ENCODE results near the gene NKAIN2. TPM values are rescaled to one million over a fixed set of nuclear protein-coding genes. Genes with fewer than 3 reads are reported as not detected.

NKAIN2 gene
- total RNA-seq, 3 donors from 2014 or later: 0.48 to 1.8 TPM; not detected in 1

DNA sequence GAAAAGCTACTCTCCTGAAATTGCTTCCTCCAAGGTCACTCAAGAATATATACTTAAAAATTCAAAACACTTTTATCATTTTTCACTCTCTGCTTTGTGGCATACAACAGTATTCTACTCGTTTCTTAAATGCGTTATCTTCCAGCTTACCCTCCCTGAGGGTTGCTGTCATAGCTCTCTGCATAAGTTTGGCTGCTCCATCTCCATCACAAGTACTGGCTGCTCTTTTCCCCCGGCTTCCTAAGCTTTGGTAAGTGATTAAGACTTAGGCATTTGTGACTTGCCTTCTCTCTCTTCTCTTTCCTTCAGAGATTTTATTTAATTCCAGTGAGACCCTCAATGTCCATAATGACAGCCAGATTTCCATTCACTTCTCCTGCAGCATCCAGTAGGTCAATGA is 128.3 kb downstream of the NKAIN2 start:
- no peak for DNase-seq (ENCODE audit: low spot score in 2 of 2)

DNA sequence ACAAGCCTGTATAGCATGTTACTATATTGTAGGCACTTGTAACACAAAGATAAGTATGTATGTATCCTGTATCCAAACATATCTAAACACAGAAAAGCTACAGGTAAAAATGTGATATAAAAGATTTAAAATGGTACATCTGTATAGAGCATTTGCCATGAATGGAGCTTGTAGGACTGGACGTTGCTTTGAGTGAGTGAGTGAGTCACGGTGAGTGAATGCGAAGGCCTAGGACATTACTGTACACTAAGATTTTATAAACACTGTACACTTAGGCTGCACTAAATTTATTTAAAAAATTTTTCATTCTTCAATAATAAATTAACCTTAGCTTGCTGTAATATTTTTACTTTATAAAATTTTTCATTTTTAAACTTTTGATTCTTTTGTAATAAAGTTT is 136.9 kb downstream of the NKAIN2 start:
- TF ChIP-seq, protein P1, sequence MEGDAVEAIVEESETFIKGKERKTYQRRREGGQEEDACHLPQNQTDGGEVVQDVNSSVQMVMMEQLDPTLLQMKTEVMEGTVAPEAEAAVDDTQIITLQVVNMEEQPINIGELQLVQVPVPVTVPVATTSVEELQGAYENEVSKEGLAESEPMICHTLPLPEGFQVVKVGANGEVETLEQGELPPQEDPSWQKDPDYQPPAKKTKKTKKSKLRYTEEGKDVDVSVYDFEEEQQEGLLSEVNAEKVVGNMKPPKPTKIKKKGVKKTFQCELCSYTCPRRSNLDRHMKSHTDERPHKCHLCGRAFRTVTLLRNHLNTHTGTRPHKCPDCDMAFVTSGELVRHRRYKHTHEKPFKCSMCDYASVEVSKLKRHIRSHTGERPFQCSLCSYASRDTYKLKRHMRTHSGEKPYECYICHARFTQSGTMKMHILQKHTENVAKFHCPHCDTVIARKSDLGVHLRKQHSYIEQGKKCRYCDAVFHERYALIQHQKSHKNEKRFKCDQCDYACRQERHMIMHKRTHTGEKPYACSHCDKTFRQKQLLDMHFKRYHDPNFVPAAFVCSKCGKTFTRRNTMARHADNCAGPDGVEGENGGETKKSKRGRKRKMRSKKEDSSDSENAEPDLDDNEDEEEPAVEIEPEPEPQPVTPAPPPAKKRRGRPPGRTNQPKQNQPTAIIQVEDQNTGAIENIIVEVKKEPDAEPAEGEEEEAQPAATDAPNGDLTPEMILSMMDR (IDR thresholded peaks at IDR 0.05): no peak
- TF ChIP-seq POLR2A (IDR thresholded peaks at IDR 0.05) (no peak), POLR2AphosphoS5 (IDR thresholded peaks at IDR 0.05) (no peak)
- intact Hi-C loops (cut with DNase I; ENCODE audit: low total_unique reads): no loop called here
- no peak overlapping the region for H3K4me3 ChIP-seq

More for the DNA sequence above, 128.3 kb downstream of the NKAIN2 start:
- H3K27me3 ChIP-seq: no peaks in the 10 kb centered on the region
- H3K4me1 ChIP-seq: no peaks in the 10 kb centered on the region
- H3K9me3 ChIP-seq: no peaks in the 10 kb centered on the region
- no peaks in the 10 kb centered on the region for H3K36me3 ChIP-seq
- no peak for TF ChIP-seq POLR2A (IDR thresholded peaks at IDR 0.05)
- TF ChIP-seq, protein P1 (IDR thresholded peaks at IDR 0.05): no peak
- TF ChIP-seq POLR2AphosphoS5 (IDR thresholded peaks at IDR 0.05): no peak
- H3K4me3 ChIP-seq: no peak overlapping the region
- H3K27ac ChIP-seq: no peak overlapping the region
- intact Hi-C loops (cut with DNase I; ENCODE audit: low total_unique reads): no loop called here

DNA sequence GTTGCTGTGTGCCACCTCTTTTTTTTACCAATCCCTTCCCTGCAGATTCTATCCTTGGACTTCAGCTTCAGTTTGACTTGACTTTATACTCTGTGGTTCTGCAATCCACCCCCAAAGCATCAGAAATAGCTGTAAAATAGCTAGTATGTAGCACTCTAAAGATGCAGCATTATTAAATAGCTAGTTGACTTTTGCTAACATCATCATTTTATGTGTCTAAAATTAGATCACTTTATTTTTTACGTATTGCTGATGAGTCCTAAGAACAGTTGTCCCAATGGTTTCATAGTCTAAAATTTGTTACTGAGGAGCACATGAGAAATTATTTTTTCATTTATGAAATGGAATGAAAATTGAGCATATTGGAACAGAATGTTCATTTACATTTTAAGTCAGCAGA is 138.2 kb downstream of the NKAIN2 start:
- DNase-seq (ENCODE audit: low spot score in 2 of 2): no peak

More for the DNA sequence above, 136.9 kb downstream of the NKAIN2 start:
- no peaks in the 10 kb centered on the region for H3K36me3 ChIP-seq
- H3K9me3 ChIP-seq: no peaks in the 10 kb centered on the region
- no peak overlapping the region for H3K27ac ChIP-seq
- no peaks in the 10 kb centered on the region for H3K27me3 ChIP-seq
- no peak for DNase-seq (ENCODE audit: low spot score in 2 of 2)
- no peaks in the 10 kb centered on the region for H3K4me1 ChIP-seq

DNA sequence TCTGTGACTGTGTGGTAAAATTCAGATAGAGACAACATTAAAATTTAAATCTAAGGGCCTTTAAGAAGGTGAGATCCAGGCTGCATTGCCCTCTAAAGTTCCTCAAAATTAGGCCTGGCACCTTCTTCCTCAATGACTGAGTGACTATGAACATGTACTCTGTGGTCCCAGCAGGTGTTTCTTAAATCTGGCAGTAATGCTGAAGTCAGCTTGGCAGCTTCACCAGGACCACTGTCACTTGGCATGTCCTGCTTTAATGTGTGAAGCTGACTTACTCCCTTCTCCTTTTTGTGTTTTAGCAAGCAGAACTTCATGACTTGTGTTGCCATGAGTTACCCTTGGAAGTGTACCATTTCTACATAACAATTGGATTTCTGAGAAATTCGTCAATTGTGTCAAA is 141.7 kb downstream of the NKAIN2 start:
- TF ChIP-seq, protein P1 (IDR thresholded peaks at IDR 0.05): no peak
- no peak for DNase-seq (ENCODE audit: low spot score in 2 of 2)
- intact Hi-C loops (cut with DNase I; ENCODE audit: low total_unique reads): no loop called here
- peaks cover 0 to 8% of the 10 kb centered on the region in 2 donors for H3K9me3 ChIP-seq
- no peak overlapping the region for H3K27ac ChIP-seq
- H3K27me3 ChIP-seq: no peaks in the 10 kb centered on the region
- no peak overlapping the region for H3K4me3 ChIP-seq
- H3K4me1 ChIP-seq: no peaks in the 10 kb centered on the region
- H3K36me3 ChIP-seq: no peaks in the 10 kb centered on the region

More for the DNA sequence above, 138.2 kb downstream of the NKAIN2 start:
- Histone ChIP-seq H3K4me3 (no peak overlapping the region), H3K27me3 (no peaks in the 10 kb centered on the region), H3K27ac (no peak overlapping the region), H3K36me3 (no peaks in the 10 kb centered on the region), H3K9me3 (no peaks in the 10 kb centered on the region), H3K4me1 (no peaks in the 10 kb centered on the region)
- intact Hi-C loops (cut with DNase I; ENCODE audit: low total_unique reads): no loop called here
- no peak for TF ChIP-seq POLR2A (IDR thresholded peaks at IDR 0.05)
- TF ChIP-seq, protein P1 (IDR thresholded peaks at IDR 0.05): no peak
- no peak for TF ChIP-seq POLR2AphosphoS5 (IDR thresholded peaks at IDR 0.05)

- H3K27ac ChIP-seq: no peak overlapping the region
- H3K27me3 ChIP-seq: no peaks in the 10 kb centered on the region
- H3K36me3 ChIP-seq: no peaks in the 10 kb centered on the region
- peaks cover 4 to 19% of the 10 kb centered on the region in 2 donors for H3K9me3 ChIP-seq
- H3K4me1 ChIP-seq: no peaks in the 10 kb centered on the region
- DNase-seq (ENCODE audit: low spot score in 2 of 2): no peak
- TF ChIP-seq, protein P1 (IDR thresholded peaks at IDR 0.05): no peak
- TF ChIP-seq POLR2AphosphoS5 (IDR thresholded peaks at IDR 0.05): no peak
- no peak for TF ChIP-seq POLR2A (IDR thresholded peaks at IDR 0.05)
- intact Hi-C loops (cut with DNase I; ENCODE audit: low total_unique reads): no loop called here
- H3K4me3 ChIP-seq: no peak overlapping the region
Measured at GRCh38 chr6:123953920-123954319, 150.3 kb downstream of the NKAIN2 start.

Measured in breast epithelium (tissue), 4 donors.